ENCODE measurements around the gene PDILT. TPM values are rescaled to one million over a fixed set of nuclear protein-coding genes. Genes with fewer than 3 reads are reported as not detected.

Gene PDILT
- total RNA-seq, 4 donors from 2014 or later, result not detected

DNA sequence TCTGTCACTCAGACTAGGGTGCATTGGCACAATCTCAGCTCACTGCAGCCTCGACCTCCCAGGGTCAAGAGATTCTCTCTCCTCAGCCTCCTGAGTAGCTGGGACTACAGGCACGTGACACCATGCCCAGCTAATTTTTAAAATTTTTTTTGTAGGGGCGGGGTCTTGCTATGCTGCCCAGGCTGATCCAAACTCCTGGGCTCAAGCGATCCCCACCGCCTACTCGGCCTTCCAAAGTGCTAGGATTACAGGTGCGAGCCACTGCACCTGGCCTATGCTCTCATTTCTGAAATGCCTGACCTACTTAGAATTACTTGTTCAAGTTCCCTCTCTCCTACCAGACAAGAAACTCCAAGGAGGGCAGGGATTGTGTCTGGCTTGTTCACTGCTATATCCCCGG lies 72.1 kb downstream of the PDILT start:
- Histone ChIP-seq H3K4me1 (no peaks in the 10 kb centered on the region), H3K36me3 (no peaks in the 10 kb centered on the region), H3K4me3 (no peak overlapping the region), H3K27ac (no peak overlapping the region), H3K9me3 (no peaks in the 10 kb centered on the region), H3K27me3 (no peaks in the 10 kb centered on the region)
- TF ChIP-seq POLR2A (IDR thresholded peaks at IDR 0.05), result no peak
- TF ChIP-seq, protein P1, sequence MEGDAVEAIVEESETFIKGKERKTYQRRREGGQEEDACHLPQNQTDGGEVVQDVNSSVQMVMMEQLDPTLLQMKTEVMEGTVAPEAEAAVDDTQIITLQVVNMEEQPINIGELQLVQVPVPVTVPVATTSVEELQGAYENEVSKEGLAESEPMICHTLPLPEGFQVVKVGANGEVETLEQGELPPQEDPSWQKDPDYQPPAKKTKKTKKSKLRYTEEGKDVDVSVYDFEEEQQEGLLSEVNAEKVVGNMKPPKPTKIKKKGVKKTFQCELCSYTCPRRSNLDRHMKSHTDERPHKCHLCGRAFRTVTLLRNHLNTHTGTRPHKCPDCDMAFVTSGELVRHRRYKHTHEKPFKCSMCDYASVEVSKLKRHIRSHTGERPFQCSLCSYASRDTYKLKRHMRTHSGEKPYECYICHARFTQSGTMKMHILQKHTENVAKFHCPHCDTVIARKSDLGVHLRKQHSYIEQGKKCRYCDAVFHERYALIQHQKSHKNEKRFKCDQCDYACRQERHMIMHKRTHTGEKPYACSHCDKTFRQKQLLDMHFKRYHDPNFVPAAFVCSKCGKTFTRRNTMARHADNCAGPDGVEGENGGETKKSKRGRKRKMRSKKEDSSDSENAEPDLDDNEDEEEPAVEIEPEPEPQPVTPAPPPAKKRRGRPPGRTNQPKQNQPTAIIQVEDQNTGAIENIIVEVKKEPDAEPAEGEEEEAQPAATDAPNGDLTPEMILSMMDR (IDR thresholded peaks at IDR 0.05), result no peak
- DNase-seq, result no peak

DNA sequence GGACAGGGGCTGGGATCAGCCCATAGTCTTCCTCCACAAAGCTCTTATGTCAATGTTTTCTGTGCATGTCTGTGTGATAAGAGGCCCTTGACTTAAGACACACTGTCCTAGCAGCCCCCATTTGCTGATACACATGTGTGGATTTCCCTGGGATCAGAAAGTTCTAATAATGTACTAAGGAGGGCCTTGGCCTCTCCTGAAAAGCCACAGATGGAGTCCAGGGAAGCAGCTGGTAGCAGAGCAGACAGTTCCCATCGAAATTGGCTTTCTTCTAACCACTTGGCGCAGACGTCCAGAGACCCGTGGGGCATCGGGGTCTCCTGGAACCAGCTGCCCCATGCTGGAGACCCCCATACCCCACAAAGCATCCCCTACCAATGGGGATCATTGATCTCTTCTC lies 72.9 kb downstream of the PDILT start:
- Histone ChIP-seq H3K9me3 (no peaks in the 10 kb centered on the region), H3K4me3 (no peak overlapping the region), H3K27ac (no peak overlapping the region), H3K27me3 (no peaks in the 10 kb centered on the region), H3K36me3 (no peaks in the 10 kb centered on the region), H3K4me1 (no peaks in the 10 kb centered on the region)
- DNase-seq, result no peak
- TF ChIP-seq, protein P1 (IDR thresholded peaks at IDR 0.05), result no peak
- TF ChIP-seq POLR2A (IDR thresholded peaks at IDR 0.05), result no peak

DNA sequence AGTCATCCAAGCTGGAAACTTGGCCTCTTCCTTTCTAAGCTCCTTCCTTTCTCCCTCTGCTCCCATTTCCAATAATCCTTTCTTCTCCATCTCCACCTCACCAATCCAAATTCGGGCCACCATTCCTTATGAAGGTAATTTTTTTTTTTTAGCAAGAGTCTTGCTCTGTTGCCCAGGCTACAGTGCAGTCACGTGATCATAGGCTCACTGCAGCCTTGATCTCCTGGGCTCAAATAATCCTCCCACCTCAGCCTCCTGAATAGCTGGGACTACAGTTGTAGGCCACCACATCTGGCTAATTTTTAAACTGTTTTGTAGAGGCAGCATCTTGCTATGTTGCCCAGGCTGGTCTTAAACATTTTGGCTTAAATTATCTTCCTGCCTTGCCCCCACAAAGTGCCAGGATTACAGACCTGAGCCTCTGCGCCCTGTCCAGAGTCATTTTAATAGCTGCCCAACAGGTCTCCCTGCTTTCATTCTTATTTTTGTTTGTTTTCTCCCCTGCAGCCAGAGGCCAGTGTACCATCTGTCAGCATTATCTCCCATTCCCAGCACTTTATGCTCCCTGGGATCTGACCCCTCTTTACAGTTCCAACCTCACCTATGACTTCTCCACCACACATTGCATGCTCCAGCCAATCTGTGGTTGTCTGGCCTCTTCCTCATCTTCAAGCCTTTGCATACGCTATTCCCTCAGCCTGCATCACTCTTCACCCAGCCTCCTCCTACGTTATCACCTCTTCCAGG lies 75.0 kb downstream of the PDILT start:
- no peaks in the 10 kb centered on the region for H3K36me3 ChIP-seq
- no peak overlapping the region for H3K4me3 ChIP-seq
- no peaks in the 10 kb centered on the region for H3K27me3 ChIP-seq
- DNase-seq, result no peak
- H3K4me1 ChIP-seq, result no peaks in the 10 kb centered on the region
- TF ChIP-seq POLR2A (IDR thresholded peaks at IDR 0.05), result no peak
- TF ChIP-seq, protein P1 (IDR thresholded peaks at IDR 0.05), result no peak
- no peaks in the 10 kb centered on the region for H3K9me3 ChIP-seq
- H3K27ac ChIP-seq, result no peak overlapping the region

DNA sequence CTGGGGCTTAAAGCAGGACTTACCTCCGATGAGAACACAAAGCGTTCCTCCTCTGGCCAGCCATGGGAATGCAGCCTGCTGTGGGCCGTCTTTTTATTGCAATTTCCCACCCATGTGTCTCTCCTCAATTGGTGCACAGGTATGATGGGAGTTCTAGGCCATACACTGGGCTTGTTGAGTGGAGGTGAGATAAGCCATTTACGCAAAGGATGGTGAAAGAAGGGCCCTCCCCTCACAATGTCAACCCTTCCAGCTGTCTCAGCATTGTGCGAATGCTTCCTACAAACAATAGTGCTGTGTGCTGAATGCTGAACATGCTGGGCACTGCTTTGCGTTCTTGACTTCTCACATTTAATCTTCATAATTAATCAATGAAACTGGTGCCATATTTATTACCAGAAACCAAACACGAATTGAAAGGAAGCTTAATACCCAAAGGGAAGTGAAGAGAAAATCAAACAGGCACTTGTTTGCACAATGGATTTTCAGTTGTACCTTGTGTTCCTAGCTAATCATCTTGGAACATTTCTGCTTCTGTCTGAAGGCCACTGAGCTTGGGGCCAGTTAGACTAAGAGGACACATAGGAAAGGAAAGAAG lies 77.0 kb downstream of the PDILT start, which contains the start of gene GP2:
GP2 (minus strand) TSS at position 70 of the 598 bp plus-strand sequence. CDS start 1,082 bp downstream, outside the sequence.
- no peak within 1 kb of the TSS for H3K27ac ChIP-seq
- H3K36me3 ChIP-seq, result no peaks in the 10 kb centered on the region
- H3K9me3 ChIP-seq, result no peaks in the 10 kb centered on the region
- TF ChIP-seq, protein P1 (IDR thresholded peaks at IDR 0.05), result no peak
- TF ChIP-seq POLR2A (IDR thresholded peaks at IDR 0.05), result no peak
- no peak within 1 kb of the TSS for H3K4me3 ChIP-seq
- H3K4me1 ChIP-seq, result no peaks in the 10 kb centered on the region
- H3K27me3 ChIP-seq, result no peaks in the 10 kb centered on the region
- DNase-seq, result no peak

DNA sequence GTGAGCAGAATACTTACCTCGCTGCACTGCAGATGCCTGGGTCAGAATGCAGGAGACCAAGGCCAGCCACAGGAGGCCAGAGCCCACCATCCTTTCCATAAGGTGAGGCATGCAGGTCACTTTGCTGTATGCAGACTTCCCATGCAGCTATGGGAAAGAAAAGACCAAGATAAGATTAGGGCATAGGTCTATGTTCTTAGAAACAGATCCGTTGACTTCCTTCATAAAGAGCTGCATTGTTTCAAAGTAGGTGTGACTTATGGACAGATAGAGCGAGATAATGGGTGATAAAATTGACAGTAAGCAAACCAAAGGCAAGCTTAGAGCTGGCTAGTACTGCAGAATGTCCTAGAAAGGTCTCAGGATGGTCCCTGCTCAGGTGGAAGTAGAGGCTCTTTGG lies 78.2 kb downstream of the PDILT start:
- no peak for DNase-seq
- H3K36me3 ChIP-seq, result no peaks in the 10 kb centered on the region

More for the DNA sequence above, 78.2 kb downstream of the PDILT start:
- H3K4me1 ChIP-seq, result no peaks in the 10 kb centered on the region
- H3K4me3 ChIP-seq, result no peak overlapping the region
- no peaks in the 10 kb centered on the region for H3K27me3 ChIP-seq
- H3K9me3 ChIP-seq, result no peaks in the 10 kb centered on the region
- no peak overlapping the region for H3K27ac ChIP-seq
- TF ChIP-seq, protein P1 (IDR thresholded peaks at IDR 0.05), result no peak
- no peak for TF ChIP-seq POLR2A (IDR thresholded peaks at IDR 0.05)

All from Peyer's patch (tissue), 4 donors.